RWPE1 (cell line): Measurements from ENCODE around the gene EPS15.
"Not testable (repeated sequence)": the region's sequence is repeated elsewhere in the genome, so short reads cannot be mapped to it uniquely, and the experiment has no call there.

Experiments used
- CTCF ChIA-PET: fragments of 350-600 bp; sonication (Branson Sonifier 250); formaldehyde crosslinking; extraction: SDS; loops from one replicate; lab custom pipeline; 2021; lab: Yijun Ruan, JAX
- POLR2A ChIA-PET: fragments of 400-600 bp; formaldehyde crosslinking; extraction: SDS; loops from one replicate; lab custom pipeline; 2020; ENCODE audit warnings: antibody characterized with exemption; ENCODE audit not compliant: low non-redundant PET; lab: Yijun Ruan, JAX
- DNase-seq: peaks from one replicate; pipeline ENCODE4 v3.0.0; 2012; ENCODE audit warnings: low spot score
- H3K27ac ChIP-seq: fragments of 450-650 bp; 2 replicates; pipeline ENCODE4 v1.5.1; 2017
- TF ChIP-seq, protein P1 (sequence below): fragments of 450-650 bp; conservative IDR thresholded peaks from 2 replicates; pipeline ENCODE4 v1.5.1; 2017; ENCODE audit warnings: low read depth, mild to moderate bottlenecking

Gene EPS15

DNA sequence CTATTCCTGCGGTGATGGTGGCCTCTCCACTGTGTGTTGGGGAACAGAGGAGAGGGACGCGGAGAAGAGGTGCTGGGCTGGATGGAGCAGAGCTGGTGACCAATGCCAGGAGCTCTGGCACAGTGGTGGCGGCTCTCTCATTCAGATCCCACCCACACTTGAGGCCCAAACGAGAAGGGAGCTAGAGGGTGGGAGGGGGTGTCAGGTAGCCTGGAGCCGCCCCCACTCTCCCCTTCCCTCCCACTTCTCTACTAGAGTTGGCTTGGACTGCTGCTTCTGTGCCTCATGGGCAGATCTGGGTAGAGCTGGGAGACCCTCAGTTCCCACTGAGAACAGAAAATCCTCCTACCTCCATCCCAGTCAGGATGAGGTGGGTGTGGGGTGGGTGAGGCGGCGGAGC is 192.2 kb downstream of the EPS15 start:
- ChIA-PET POLR2A (no interaction called here), CTCF (interaction anchor here (0.7 kb wide), 1 partner anchor 35 kb away, joined by 3 read pairs; no protein-coding TSS in a partner anchor)
- TF ChIP-seq, protein P1, sequence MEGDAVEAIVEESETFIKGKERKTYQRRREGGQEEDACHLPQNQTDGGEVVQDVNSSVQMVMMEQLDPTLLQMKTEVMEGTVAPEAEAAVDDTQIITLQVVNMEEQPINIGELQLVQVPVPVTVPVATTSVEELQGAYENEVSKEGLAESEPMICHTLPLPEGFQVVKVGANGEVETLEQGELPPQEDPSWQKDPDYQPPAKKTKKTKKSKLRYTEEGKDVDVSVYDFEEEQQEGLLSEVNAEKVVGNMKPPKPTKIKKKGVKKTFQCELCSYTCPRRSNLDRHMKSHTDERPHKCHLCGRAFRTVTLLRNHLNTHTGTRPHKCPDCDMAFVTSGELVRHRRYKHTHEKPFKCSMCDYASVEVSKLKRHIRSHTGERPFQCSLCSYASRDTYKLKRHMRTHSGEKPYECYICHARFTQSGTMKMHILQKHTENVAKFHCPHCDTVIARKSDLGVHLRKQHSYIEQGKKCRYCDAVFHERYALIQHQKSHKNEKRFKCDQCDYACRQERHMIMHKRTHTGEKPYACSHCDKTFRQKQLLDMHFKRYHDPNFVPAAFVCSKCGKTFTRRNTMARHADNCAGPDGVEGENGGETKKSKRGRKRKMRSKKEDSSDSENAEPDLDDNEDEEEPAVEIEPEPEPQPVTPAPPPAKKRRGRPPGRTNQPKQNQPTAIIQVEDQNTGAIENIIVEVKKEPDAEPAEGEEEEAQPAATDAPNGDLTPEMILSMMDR, result no peak
- no peak for DNase-seq
- H3K27ac ChIP-seq, result no peak overlapping the region

DNA sequence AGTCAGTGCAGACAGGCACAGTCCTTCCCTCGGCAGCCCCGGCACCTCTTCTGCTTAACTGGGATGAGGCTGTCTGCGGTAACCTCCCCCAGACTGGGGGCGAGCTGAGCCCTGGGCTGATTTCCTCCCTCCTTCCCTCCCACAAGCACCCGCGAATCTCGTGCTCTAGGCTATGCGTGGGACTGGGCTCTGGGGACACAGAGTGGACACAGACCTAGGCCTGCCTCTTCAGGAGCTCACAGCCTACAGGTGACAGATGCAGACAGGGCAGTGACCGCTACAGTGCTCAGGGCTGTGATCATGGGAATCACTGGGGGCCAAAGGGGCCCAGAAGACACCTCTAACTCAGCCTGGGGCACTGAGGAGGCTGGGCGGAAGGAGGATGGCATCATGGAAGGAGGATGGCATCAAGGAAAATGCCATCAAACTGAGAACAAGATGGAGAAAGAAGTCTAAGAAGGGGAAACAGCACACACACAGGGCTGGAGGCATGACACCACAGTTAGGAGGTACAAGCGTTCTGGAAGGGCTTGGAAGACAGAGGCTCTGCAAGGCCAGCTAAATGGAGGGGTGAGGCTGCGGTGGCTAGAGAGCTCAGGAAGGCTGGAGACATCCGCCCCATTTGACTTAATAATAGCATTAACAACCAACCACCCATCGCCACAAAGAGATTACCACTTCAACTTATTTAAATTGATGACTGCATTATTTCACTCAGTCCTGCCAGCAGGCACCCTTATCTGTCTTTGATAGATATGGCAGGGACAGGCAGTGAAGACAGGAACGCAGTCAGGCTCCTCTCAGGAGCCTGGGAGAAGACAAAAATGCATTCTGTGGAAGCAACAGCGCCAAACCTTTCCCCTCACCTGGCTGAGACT is 192.9 kb downstream of the EPS15 start:
- TF ChIP-seq, protein P1, result no peak
- DNase-seq, result no peak

DNA sequence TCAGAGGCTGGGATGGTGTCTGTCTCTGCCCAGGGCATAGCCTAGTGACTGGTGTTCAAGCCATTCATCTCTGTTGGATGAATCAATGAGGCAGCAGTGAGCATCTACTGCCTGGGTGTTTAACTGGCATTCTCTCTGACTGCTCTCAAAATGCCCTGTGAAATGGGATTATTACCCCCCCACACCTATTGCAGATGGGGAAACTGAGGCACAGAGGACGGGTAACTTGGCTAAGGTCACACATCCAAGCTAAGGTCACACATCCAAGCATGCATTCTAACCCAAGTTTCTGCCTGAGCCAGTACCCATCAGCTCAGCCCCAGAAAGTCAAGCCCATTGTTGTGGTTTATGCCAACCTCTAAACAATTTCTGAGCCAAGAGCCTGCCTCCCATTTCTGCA is 193.7 kb downstream of the EPS15 start:
- no peak for DNase-seq
- CTCF ChIA-PET, result interaction anchor here (0.6 to 0.8 kb wide), 2 partner anchors 10 to 12 kb away, joined by 3 read pairs; no protein-coding TSS in a partner anchor
- TF ChIP-seq, protein P1, result no peak
- POLR2A ChIA-PET, result no interaction called here
- H3K27ac ChIP-seq, result no peak overlapping the region

More for the DNA sequence above, 192.9 kb downstream of the EPS15 start:
- H3K27ac ChIP-seq, result no peak overlapping the region
- ChIA-PET CTCF (interaction anchor here (0.8 kb wide), 1 partner anchor 11 kb away, joined by 3 read pairs; no protein-coding TSS in a partner anchor), POLR2A (no interaction called here)

DNA sequence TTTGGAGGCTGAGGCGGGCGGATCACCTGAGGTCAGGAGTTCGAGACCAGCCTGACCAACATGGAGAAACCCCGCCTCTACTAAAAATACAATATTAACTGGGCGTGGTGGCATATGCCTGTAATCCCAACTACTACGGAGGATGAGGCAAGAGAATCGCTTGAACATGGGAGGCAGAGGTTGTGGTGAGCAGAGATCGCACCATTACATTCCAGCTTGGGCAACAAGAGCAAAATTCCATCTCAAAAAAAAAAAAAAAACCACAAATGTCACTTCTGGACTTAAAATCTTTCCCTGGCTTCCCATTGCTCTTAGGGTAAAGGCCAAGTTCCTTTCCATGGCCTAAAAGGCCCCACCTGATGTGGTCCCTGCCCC is 194.1 kb downstream of the EPS15 start:
- H3K27ac ChIP-seq, DNase-seq, POLR2A ChIA-PET: not testable (repeated sequence)
- CTCF ChIA-PET, result interaction anchor here (0.6 to 0.8 kb wide), 2 partner anchors 10 to 12 kb away, joined by 3 read pairs; no protein-coding TSS in a partner anchor

DNA sequence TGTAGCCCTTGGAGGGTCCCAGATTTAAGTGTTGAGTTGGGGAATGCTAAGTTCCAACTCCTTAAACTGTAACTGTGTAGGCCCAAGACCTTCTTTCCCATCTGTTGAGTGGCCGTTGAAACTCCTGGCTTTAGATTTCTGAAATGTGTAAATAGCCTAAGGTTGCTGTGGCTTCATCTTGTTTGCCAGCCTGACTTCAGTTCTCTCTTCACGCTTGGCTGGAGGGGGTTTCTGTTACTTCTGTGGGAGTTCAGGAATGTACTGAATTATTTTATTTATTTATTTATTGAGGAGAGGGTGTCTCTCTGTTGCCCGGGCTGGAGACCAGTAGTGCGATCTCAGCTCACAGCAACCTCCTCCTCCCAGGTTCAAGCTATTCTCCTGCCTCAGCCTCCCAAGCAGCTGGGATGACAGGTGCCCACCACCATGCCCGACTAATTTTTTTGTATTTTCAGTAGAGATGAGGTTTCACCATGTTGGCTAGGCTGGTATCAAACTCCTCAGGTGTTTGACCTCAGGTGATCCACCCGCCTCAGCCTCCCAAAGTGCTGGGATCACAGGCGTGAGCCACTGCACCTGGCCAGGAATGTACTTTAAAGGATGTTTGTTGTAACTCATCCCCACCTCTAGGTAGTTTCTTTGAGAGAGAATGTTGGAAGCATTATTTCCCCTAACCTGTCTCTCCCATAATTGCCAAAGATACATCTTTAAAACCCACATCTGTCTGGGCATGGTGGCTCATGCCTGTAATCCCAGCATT is 194.6 kb downstream of the EPS15 start:
- ChIA-PET CTCF (no interaction called here), POLR2A (no interaction called here)
- DNase-seq, result no peak
- H3K27ac ChIP-seq, result no peak overlapping the region
- TF ChIP-seq, protein P1, result no peak

DNA sequence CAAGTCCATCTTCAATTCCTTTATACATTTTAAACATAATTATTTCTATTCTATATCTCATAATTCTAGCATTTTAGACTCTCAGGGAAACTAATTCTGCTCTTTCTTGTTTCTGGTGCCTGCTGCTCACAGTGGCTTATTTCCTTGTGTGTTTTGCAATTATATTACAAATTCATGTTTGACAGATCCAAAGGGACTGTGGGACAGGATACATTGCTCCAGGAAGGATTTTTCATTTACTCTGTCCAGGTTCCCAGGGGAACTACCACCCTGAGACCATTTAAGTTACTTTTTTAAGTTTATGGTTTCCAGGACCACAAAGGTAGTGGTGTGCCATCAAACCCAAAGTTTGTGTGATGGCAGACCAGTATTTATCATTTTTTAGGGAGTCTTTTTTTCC is 195.3 kb downstream of the EPS15 start:
- CTCF ChIA-PET, result no interaction called here
- POLR2A ChIA-PET, result no interaction called here
- no peak overlapping the region for H3K27ac ChIP-seq
- DNase-seq, result no peak
- TF ChIP-seq, protein P1, result no peak
